Hindlimb muscle (tissue), 1 donor: ENCODE data around the gene HSD17B3. TPM values are rescaled to one million over a fixed set of nuclear protein-coding genes. Genes with fewer than 3 reads are reported as not detected.

Experiments used
- DNase-seq: peaks from one replicate; pipeline ENCODE4 v3.0.0-alpha.2; 2013
- polyA plus RNA-seq: library from polyadenylated mRNA; unstranded; fragments of 120-200 nt; gene quantifications from one replicate; pipeline ENCODE4 v1.2.1, GENCODE V29; 2013; ENCODE audit not compliant: insufficient read length

HSD17B3 gene
- polyA plus RNA-seq, 1 donor = 0.63 TPM

DNA sequence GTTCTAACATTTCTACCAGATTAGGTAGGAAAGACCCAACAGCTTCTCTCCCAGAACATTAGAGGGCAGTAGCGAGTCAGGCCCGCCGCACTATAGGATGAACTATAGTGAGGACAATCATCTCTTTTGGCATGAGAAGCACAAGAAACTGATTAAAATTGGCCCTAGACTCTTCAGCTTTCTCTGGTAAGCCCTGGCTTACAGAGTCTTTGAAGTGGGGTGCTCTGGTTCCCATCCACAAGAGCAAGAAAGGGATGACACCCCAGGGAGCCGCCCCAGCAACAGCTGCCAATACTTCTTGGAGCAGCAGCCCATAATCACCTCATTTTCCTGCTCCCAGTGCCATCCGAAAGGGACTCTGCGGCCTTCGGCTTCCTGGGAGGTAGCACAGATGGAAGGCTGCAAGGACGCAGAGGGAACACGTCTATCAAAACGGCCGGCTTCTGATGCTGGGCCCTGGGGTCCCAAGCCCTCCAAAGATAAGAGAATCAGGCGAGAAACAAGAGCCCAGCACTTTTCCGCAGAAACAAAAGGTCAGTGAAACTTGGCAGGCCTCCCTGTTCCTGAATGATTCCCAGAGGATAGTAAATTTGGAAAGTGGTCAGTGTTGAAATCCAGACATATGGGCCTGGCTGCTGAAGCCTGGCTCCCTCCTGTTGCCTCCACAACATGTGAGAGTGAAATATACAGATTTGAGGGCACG lies 69.3 kb downstream of the HSD17B3 start:
- peak; percentile 73 for DNase-seq

DNA sequence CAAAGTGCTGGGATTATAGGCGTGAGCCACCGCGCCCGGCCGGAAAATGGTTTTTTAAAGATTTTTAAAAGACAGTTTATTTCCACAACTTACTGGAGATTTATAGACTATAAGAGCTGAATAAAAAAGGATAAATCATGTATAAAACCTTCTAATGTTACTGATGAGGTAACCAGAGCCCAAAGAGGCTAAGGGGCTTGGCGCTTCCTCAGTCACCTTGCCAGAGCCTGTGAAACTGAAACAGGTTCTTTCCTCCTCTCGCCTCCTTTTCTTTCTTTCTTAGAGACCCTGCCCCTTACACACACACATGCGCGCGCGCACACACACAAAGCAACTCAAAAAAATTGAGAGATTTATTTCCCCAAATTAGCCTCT lies 69.8 kb downstream of the HSD17B3 start:
- no peak for DNase-seq

DNA sequence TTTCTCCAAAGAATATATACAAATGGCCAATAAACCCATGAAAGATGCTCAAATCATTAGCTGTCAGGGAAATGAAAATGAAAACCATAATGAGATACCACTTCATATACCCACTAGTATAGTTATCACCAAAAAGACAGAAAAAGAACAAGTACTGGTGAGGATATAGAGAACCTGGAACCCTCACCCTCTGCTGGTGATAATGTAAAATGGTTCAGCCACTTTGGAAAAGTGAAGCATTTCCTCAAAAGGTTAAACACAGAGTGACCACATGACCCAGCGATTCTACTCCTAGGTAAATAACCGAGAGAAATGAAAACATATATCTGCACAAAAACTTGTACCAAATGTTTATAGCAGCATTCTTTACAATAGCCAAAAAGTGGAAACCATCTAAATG lies 72.0 kb downstream of the HSD17B3 start:
- no peak for DNase-seq

DNA sequence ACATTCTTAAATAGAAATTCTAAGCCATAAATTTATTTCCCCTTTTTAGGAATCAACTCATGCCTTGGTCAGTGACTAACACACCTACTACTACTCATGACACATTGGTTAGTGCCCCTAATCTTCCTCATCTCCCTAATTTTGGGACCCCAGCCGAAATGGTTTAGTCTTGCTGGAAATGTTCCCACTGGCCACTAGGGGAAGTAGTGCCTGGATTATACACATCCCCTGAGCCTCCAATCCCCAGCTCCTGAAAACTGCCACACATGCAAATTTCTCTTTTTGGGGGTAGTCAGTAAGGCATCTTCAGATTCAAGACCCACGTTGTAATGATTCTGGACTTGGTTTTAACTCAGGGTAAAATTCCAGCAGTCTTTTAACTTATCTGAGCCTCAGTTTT lies 79.8 kb downstream of the HSD17B3 start:
- DNase-seq = no peak

DNA sequence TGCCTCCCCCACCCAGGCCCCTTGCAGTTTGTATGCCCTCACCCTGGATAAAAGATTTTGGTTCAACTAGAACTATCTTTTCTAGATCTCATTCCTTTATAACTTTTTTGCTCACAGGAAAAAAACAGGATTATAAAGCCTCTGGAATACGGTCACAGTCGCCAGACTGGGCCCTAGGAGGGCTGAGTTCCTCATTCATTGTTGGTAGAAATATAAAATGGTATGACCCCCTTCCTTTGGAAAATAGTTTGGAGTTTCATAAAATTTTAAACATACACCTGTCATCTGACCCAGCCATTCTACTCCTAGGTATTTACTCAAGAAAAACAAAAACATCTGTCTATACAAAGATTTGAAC lies 82.1 kb downstream of the HSD17B3 start:
- no peak for DNase-seq

DNA sequence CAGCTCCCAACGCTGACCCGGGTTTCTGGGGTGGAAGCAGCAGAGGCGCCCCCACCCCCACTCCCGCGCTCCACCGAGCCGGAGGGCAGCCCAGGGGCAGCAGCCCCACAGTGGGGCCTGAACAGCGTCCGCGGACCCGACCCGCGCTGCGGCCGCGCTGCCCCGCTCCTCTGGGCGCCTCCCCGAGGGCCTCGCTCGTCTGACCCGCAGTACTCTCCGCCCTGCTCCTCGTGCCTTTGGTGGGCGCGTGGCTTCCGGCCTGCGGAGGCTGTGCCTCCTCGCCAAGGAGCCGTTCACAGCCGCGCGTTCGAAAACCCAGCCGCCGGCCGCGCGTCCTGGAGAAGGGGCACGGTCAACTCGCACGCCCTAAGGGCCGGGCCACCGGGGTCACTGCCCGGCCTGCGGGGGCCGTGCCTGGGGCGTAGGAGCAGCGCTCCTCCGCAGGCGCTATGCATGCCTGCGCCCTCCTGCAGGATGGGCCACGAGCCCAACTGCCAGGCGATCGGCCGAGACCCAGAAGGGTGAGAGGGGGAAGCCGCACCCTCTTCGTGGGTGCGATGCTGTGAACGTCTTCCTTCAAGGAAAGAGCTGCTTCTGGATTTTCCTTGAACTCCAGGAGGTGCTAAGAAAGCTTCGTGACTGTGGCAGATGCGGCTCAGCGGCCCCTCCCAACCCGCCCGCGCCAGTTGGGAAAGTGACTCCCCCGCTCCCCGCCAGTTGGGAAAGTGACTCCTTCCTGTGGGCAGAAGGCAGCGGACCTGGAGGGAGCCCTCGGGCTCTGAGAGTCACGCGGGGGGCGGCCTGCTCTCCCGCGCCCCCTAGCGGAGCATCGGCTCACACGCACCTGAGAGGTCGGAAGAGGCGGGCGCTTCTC lies 82.7 kb downstream of the HSD17B3 start:
- DNase-seq = no peak

DNA sequence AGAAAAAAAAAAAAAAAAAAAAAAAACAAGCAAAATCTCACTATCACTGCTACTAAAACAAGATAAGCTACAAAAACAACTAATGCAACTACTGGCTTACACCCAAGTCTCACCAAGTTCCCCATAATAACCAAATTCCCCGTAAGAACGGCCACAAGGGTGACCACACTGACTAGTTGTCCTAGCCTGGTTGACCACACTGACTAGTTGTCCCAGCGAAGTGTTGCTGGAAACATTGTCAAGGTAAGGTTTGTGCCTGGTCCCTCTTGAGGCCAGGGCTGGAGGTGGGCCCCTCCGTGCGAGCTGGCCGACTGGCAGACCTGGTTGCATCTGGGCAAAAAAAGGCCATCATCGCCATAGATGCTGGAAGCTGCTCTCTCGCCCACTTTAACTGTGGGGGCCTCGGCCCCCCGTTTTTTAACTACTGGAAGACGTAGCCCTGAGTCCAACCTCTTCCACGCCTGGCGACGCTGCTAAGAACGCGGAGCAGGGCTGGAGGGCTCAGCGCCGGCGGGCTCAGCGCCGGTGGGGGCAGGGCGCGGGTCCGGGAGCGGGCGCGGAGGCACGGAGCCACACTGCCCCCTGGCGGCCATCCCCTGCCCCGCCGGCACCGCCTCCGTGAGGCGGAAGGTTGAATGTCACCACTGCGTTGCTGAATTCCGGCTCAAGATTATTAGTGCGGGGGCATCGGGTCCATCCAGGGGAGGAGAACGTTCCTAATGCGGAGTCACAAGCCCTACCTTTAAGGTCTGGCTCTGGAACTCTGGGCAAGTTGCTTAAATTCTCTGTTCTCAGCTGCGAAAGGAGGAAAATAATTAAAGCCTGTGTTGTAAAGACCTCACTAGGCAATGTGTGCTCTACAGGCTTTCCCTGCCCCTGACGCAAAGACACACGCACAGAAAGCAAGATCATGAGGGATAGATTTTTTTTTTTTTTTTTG lies 84.0 kb downstream of the HSD17B3 start:
- DNase-seq = peak; percentile 73

DNA sequence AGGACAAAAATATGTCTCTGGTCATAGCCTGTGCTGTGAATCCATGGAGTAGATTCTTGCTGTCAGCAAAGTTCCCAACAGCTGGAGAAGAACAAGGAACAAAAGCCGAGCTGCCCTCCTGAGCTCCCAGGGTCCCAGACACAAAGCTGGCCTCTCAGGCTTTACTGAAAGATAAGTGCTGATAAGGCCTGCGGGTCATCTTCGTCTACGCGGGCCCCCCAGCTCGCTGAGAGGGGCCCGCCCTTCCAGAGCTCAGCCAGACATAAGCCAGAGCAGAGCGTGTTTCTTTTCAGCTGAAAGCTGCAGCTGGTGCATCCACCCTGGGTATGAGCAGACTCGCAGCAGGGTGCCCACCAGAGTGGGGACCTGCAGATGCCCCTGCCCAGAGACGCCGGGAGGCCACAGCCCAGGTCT lies 84.7 kb downstream of the HSD17B3 start:
- no peak for DNase-seq

DNA sequence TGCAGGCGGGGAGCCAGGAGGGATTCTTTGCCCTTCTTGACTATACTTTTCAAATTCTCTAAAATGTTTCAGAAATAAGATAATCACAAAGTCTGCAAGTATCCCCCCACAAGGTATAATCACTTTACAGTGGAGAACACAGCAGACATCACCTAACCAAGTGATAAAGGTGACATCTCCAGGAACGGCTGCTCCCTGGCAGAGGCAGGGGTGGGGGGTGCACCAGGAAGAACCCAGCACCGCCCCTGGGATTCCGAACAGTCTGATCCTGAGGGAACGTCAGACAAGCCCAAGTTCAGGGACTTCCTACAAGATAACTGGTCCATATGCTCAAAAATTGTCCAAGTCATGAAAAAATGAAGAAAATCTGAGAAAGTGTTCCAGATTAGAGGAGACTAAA lies 85.4 kb downstream of the HSD17B3 start:
- no peak for DNase-seq

DNA sequence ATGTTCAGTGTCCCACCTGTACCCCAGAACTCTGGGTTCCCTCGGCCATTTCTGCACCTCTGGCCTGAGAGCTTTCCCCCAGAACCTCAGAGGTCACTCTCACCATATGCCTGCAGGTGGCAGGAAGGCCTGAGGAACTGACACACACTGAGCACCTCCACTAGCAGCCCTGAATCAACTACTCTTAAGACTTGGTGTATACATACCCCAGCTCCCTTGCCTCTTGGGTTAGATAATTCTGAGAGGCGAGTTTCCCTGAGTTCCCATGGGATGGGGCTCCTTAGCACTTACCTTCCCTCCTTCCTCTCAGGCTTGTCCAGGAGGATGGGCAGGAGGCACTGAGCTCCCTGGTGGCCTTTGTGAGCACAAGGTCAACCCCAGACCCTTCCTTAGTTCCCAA lies 86.1 kb downstream of the HSD17B3 start:
- no peak for DNase-seq

DNA sequence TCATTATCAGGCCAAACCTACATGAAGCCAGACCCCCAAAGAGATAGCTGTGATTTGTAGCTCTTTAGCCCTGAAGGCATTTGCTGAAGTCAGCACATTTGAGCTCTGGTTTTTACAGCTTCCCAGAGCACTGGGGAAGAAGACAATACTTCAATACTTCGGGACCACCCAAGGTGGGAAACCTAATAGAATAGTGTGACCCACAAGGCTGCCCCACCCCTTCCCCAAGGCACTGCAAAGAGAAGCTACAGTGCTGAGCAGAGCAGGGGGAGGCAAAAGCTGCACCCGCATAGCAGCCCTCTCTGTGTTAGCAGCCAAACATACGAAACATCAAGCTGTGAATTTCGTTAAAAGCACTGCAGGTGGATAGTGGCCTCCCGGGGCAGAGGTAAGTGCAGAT lies 87.3 kb downstream of the HSD17B3 start:
- DNase-seq = no peak

DNA sequence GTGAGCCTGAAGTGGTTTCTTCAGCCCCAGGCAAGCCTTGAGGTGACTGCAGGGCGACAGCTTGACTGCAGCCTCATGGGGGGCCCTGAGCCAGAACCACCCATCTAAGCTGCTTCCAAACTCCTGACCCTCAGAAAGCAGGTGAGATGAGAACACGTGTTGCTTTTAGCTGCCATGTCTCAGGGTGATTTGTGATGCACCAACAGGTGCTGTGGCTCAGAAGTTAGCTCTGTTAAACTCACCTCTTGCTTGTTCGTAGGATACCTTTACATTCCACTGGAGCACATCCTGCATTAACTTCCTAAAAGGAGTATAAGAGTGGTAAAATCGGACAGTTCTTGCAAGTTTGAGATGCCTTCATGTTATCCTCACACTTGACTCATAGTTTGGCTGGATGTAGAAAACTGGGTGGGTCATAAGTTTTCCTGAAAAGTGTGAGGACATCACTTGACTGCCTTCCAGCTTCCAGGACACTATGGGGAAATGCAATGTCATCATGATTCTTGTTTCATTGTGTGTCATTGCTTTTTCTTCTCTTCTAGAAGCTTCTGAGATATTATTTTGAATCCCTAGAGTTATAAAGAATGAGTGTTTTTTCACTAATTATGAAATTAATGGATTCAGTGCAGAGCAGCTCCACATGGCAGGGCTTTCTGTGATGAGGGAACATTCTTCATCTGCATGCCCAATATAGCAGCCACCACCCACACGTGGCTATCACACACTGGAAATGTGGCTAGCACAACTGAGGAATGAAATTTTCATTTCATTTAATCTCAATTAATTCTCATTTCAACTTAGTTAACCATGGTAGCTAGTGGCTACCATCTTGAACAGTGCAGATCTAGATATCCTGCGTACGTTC lies 92.3 kb downstream of the HSD17B3 start:
- no peak for DNase-seq

DNA sequence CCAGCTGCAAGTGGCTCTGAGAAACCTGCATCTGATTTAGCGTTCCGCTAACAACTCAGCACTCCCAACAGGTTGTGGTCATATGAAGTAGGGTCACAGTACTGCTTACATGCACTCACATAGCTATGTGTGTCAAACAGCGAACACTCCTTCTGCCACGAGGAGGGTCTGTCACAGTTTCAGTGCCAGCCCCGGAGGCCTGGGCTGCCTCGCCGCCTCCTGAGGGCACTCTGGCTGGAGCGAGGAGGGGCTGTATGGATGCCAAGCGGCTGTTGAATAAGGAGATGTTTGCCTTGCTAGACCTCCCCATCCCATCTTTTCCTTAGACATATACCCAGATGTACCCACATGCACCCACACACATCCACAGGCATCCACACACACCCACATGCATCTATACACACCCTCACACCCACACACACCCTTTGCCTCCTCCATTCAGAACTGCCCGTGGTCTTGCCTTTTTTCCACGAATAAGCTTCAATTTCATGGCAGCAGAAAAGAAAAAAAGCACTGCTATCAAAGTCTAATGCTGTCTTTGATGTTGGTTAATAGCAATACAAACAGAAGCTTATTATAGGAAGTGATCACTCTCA lies 95.7 kb downstream of the HSD17B3 start:
- no peak for DNase-seq

DNA sequence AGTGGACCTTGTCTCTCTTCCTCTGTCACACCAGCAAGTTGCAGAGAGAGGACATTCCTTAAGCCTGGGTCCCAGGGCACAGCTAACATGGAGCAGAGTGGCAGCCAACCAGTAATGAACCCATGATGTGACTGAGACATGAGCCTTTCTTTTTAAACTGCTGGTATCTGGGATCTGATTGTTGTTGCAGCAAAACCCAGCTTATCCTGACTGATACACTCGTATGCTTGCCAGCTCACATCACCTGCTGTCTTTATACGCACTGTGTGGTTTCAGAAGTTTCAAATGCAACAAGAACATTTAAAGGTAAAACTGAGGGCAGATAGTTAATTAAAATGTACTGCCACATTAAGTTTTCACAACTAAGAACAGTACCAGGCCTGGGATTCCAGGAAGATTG lies 97.1 kb downstream of the HSD17B3 start:
- DNase-seq = no peak

DNA sequence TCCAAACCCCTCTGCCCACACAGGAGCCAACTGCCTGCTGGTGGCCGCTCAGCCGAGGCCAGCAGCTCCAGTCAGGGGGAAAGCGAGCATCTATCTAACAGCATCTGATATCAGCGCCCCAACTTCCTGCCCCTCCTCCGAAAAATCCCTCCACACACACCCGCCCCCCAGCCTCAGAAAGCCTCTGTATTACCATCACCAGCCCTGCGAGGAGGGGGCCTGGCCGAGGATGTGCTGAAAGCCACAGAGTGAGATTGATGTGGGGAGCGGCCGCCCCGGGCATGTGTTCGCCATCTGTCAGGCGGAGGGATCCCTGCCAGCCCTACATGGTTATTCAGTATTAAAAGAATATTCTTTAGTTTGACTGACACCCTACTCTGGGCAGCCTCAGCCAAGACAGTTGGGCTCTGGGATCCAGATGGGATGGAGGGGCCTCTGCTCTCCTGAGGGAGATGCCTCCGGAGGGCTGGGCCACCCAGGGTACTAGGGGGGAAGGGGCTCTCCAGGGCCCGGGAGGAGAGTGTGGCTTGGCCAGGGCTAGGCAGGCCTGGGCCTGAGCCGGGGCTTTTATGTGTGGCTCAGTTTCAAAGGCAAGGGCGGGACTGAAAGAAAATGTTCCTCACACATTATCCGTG lies 98.0 kb downstream of the HSD17B3 start:
- peak; percentile 51 for DNase-seq

DNA sequence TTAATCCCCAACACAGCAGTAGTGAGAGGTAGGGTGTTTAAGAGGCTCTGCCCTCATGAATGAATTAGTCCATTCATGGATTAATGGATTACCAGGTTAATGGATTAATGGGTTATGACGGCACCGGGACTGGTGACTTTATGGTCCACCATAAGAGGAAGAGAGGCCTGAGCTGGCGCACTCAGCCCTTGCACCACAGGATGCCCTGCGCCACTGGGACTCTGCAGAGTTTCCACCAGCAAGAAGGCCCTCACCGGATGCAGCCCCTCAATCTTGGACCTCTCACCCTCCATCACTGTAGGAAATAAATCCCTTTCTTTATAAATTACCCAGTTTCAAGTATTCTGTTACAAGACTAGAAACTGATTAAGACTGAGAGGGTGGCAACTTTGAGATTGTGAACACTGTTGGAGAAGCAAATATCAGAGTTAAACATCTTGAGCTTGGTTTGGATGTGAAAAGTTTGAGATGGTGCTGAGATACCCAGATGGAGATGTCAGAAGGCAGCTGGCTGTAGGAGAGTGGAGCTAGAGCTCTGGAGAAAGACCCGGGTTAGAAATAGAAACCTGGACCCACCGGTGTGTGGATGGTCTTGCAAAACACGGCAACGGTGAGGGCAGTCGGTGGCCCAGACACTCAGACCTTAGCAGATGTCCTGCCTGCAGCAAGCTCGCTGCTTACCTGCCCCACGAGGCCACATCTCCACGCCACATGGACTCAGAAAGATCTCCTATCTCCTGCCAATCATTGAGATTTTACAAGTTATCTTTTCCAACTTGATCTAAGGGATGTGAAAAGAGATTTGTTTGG lies 98.8 kb downstream of the HSD17B3 start:
- DNase-seq = no peak

DNA sequence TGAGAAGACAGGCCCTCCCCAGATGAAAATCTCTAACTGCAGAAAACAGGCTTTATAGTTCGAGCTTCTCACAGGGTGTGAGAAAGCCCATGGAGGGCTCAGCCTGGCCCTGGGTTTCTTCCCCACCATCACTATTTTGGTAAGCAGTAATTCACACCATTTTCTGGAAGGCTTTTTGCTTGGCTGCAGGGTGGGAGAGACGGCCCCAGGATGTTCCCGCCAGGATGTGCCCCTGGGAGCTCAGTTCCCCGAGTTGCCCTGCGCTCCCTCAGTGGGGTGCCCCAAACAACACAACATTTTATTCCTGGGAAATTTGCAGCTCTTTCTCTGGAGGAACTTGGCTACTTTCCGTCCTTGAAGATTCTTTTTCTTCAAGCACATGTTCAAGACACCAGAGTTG lies 100.8 kb downstream of the HSD17B3 start:
- DNase-seq = no peak

DNA sequence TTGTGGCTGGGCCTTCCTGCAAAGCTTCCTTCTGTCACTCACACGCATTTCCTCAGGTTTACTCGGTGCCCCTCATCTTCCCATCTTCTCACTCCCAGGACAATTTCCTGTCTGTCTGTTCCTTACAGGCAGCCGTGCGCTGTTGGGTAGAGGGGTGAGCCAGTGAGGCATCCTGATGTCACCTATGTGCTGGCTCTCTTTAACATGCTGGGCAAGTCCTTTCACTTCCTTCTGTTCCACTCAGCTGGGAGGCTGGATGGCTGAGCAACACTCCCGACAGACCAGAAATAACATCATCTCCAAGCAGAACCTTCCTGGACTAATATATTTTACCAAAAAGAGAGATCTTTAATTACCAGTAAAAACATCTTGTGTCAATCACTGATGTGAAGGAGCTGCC lies 103.0 kb downstream of the HSD17B3 start:
- DNase-seq = no peak

DNA sequence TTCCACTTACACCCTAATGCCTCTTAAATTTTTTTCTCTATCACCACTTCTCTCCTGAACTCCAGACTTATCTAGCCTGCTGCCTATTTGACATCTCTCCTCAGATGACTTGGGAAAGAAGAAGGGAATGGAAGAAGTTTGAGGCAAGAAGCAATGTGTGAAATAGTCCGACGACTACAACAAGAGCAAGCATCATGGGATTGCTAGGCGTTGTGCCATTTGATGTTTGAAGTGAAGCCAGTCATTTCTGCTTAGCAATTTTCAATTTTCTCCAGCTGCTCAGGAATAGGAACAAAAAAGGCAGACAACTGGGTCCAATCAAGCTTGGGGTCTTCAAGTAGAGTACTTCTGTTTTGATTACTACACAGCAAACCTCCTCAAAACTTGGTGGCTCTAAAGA lies 106.4 kb downstream of the HSD17B3 start:
- no peak for DNase-seq

DNA sequence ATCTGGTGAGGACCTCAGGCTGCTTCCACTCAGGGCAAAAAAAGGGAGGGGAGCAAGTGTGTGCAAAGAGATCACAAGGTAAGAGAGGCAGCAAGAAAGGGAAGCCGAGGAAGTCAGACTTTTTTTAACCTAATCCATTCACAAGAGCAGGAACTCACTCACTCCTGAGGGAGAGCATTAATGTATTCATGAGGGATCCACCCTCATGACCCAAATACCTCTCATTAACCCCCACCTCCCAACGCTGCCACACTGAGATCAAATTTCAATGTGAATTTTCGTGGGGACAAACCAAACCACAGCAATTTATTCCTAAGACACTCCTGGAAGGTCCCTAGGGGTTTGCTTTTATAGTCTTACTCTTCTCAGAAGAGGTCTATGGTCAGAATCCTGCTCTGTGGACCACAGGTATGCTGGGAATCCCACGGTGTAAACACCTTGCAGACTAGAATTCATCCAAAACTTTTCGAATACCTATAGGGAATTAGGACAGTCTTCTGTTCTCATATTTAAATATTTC lies 108.7 kb downstream of the HSD17B3 start:
- no peak for DNase-seq
